Measurements from ENCODE around the gene ANXA11. TPM values are rescaled to one million over a fixed set of nuclear protein-coding genes. Genes with fewer than 3 reads are reported as not detected.

Gene ANXA11
- total and polyA plus RNA-seq, 2 of the 8 experiments (the other 6 are each of a cell fraction or from before 2014, with no cell fraction given) = 40.5 to 84.9 TPM

- H3K4me1 ChIP-seq (replicated peaks in 1 of 4; ENCODE audit: control insufficient read depth in 3 of 4, insufficient read depth in 4 of 4, low read length in 3 of 4) = peaks cover 4 to 16% (median 9%) of the 10 kb centered on the region in 4 experiments
- H3K9ac ChIP-seq (replicated peaks in 1 of 4; ENCODE audit: extremely low read depth in 1 of 4, low read depth in 3 of 4, low read length in 3 of 4) = no peak overlapping the region
- no peak overlapping the region for H3K4me3 ChIP-seq (ENCODE audit: extremely low read depth in 1 of 4, insufficient read depth in 2 of 4, low read depth in 3 of 4, low read length in 4 of 4)
- H3K23ac ChIP-seq (ENCODE audit: insufficient read length) = no peak overlapping the region
- peaks cover 4% of the 10 kb centered on the region for H3K79me1 ChIP-seq (ENCODE audit: low read depth, low read length)
- no peak overlapping the region for H3K4me2 ChIP-seq (ENCODE audit: insufficient read depth in 1 of 2, low read depth in 2 of 2, low read length in 2 of 2)
- H2BK20ac ChIP-seq (ENCODE audit: low read length) = no peak overlapping the region
- FAIRE-seq (no peak), DNase-seq (ENCODE audit: low read depth in 1 of 2, low spot score in 2 of 2) (no peak)
- no peaks in the 10 kb centered on the region for H3K79me2 ChIP-seq (ENCODE audit: control insufficient read depth in 1 of 2, insufficient read depth in 2 of 2, low read length in 2 of 2)
- H3K56ac ChIP-seq (replicated peaks; ENCODE audit: insufficient read length, low read depth, low read length) = no peak overlapping the region
- H3K14ac ChIP-seq (ENCODE audit: insufficient read length) = no peak overlapping the region
- no peak overlapping the region for H2AFZ ChIP-seq (ENCODE audit: low read length)
- no peak overlapping the region for H2BK15ac ChIP-seq (ENCODE audit: low read length)
- 75% methylated on average over 4 of the region's 4 CpGs; no CpG with 5 or more reads in 1 of the 2 experiments for WGBS, 2 experiments (ENCODE audit: extremely low coverage in 1 of 2, insufficient coverage in 1 of 2, insufficient read length in 1 of 2, insufficient replicate concordance in 2 of 2, low coverage in 1 of 2, low lambda C conversion rate in 2 of 2, missing lambda C conversion rate in 1 of 2)
- ChIA-PET CTCF (ENCODE audit: partially characterized antibody) (interaction anchor here (0.6 to 5.8 kb wide), 8 partner anchors 8 to 152 kb away, joined by 3 to 59 read pairs (median 8); no protein-coding TSS in a partner anchor), POLR2A (ENCODE audit: partially characterized antibody) (interaction anchor here (1.3 to 1.4 kb wide), 2 partner anchors 10 to 33 kb away, joined by 3 read pairs; no protein-coding TSS in a partner anchor)
- no peak overlapping the region for H2BK5ac ChIP-seq (ENCODE audit: low read depth, low read length)
- no peak overlapping the region for H2BK12ac ChIP-seq (ENCODE audit: low read depth, low read length)
- H3K27me3 ChIP-seq (replicated peaks in 1 of 4; ENCODE audit: control insufficient read depth in 3 of 4, extremely low read depth in 1 of 4, insufficient read depth in 3 of 4, low read length in 3 of 4) = no peaks in the 10 kb centered on the region
- H4K91ac ChIP-seq (replicated peaks; ENCODE audit: insufficient read length, low read length) = no peak overlapping the region
- TF ChIP-seq EZH2 (IDR thresholded peaks at IDR 0.05; ENCODE audit: low read depth, low read length, severe bottlenecking) (no peak), CHD2 (IDR thresholded peaks at IDR 0.05; ENCODE audit: low read length) (no peak), SP4 (IDR thresholded peaks at IDR 0.05; ENCODE audit: low read length) (no peak), CTBP2 (IDR thresholded peaks at IDR 0.05; ENCODE audit: borderline replicate concordance, insufficient read depth, insufficient read length, low read length) (no peak)
- H3K36me3 ChIP-seq (ENCODE audit: control insufficient read depth in 2 of 4, insufficient read depth in 4 of 4, low read length in 3 of 4) = no peaks in the 10 kb centered on the region
- no peak overlapping the region; the same call in 1 of the 2 replicates for H3K18ac ChIP-seq (ENCODE audit: extremely low read depth, low read length)
- no peak overlapping the region for H2AK5ac ChIP-seq (ENCODE audit: low read depth, low read length)
- peaks cover 2% of the 10 kb centered on the region in 2 experiments for H4K20me1 ChIP-seq (replicated peaks in 1 of 2; ENCODE audit: control insufficient read depth in 1 of 2, insufficient read depth in 2 of 2, low read length in 2 of 2)
- H3K23me2 ChIP-seq (ENCODE audit: low read depth, low read length) = no peaks in the 10 kb centered on the region
- H4K8ac ChIP-seq (ENCODE audit: extremely low read depth, insufficient read depth, low read length) = no peak overlapping the region
- H2BK120ac ChIP-seq (replicated peaks; ENCODE audit: low read depth, low read length) = no peak overlapping the region
- H3K9me3 ChIP-seq (ENCODE audit: insufficient read depth in 2 of 2, low read depth in 1 of 2, low read length in 1 of 2) = no peaks in the 10 kb centered on the region
- no peak overlapping the region for H3K27ac ChIP-seq (ENCODE audit: low read depth, low read length)
- no peak overlapping the region for H3K4ac ChIP-seq (replicated peaks; ENCODE audit: insufficient read length, low read depth, low read length)
- no peak overlapping the region for H4K5ac ChIP-seq (ENCODE audit: insufficient read length, low read depth, low read length)
These were observed 35.3 kb downstream of the ANXA11 start for GRCh38 chr10:80170026-80170425.
